ENCODE measurements around the gene NFKBIE. TPM values are rescaled to one million over a fixed set of nuclear protein-coding genes. Genes with fewer than 3 reads are reported as not detected.

The NFKBIE gene
- total and polyA plus RNA-seq, 9 of the 15 experiments (the other 6 are each of a cell fraction or from before 2014, with no cell fraction given) = 2.1 to 16.4 (median 11.7) TPM

DNA sequence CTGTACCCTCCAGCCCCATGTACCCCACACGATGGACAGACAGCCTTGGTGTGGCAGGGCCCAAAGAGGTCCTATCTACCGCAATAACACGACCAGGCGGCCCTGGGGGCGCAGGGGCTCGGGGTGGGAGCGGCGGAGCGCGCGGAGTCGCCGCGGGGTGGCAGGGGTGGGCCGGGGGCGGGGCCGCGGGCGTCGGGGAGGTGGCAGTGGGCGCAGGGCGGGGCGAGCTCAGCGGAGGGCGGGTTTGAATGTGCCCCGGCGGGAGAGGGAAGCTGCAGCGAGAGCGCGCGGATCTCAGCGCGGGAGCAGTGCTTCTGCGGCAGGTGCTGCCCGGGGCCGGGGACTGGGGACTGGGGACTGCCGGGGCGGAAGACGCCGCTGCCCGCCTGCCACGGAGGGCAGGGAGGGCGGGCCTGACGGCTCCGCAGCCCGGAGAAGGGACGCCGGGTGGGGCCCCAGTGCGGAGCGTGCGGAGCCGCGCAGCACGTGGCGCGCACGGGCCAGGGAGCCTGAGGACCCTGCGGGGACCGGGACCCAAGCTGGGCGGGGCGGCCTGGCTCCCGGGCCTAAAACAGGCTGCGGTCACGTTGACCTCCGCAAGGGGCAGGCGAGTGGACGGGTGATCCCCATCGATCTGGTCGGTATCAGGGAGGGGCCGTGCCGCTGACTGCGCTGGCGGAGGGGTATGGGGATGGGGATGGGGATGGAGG, 41.9 kb downstream of the NFKBIE start, which contains the start of gene SLC29A1 (continued):
- TF ChIP-seq HNRNPK (IDR thresholded peaks at IDR 0.05; ENCODE audit: low read depth, low read length, poor library complexity, severe bottlenecking) = no peak
- TF ChIP-seq, protein P1, sequence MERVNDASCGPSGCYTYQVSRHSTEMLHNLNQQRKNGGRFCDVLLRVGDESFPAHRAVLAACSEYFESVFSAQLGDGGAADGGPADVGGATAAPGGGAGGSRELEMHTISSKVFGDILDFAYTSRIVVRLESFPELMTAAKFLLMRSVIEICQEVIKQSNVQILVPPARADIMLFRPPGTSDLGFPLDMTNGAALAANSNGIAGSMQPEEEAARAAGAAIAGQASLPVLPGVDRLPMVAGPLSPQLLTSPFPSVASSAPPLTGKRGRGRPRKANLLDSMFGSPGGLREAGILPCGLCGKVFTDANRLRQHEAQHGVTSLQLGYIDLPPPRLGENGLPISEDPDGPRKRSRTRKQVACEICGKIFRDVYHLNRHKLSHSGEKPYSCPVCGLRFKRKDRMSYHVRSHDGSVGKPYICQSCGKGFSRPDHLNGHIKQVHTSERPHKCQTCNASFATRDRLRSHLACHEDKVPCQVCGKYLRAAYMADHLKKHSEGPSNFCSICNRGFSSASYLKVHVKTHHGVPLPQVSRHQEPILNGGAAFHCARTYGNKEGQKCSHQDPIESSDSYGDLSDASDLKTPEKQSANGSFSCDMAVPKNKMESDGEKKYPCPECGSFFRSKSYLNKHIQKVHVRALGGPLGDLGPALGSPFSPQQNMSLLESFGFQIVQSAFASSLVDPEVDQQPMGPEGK (CRISPR knock-in tag; IDR thresholded peaks at IDR 0.05; ENCODE audit: borderline replicate concordance) = no peak
- no peak for TF ChIP-seq HNRNPH1 (optimal IDR thresholded peaks at IDR 0.05; ENCODE audit: low read depth, low read length)
- no peak for TF ChIP-seq NFIC (IDR thresholded peaks at IDR 0.05)
- TF ChIP-seq ZBED1 (IDR thresholded peaks at IDR 0.05) = no peak
- no peak for TF ChIP-seq SLC30A9 (CRISPR knock-in tag; IDR thresholded peaks at IDR 0.05)
- peak; percentile 94 for TF ChIP-seq CXXC5 (CRISPR knock-in tag; IDR thresholded peaks at IDR 0.05)
- TF ChIP-seq ZNF707 (CRISPR knock-in tag; conservative IDR thresholded peaks at IDR 0.05) = no peak
- TF ChIP-seq PHB2 (IDR thresholded peaks at IDR 0.05; ENCODE audit: low read depth) = no peak
- TF ChIP-seq, protein P2, sequence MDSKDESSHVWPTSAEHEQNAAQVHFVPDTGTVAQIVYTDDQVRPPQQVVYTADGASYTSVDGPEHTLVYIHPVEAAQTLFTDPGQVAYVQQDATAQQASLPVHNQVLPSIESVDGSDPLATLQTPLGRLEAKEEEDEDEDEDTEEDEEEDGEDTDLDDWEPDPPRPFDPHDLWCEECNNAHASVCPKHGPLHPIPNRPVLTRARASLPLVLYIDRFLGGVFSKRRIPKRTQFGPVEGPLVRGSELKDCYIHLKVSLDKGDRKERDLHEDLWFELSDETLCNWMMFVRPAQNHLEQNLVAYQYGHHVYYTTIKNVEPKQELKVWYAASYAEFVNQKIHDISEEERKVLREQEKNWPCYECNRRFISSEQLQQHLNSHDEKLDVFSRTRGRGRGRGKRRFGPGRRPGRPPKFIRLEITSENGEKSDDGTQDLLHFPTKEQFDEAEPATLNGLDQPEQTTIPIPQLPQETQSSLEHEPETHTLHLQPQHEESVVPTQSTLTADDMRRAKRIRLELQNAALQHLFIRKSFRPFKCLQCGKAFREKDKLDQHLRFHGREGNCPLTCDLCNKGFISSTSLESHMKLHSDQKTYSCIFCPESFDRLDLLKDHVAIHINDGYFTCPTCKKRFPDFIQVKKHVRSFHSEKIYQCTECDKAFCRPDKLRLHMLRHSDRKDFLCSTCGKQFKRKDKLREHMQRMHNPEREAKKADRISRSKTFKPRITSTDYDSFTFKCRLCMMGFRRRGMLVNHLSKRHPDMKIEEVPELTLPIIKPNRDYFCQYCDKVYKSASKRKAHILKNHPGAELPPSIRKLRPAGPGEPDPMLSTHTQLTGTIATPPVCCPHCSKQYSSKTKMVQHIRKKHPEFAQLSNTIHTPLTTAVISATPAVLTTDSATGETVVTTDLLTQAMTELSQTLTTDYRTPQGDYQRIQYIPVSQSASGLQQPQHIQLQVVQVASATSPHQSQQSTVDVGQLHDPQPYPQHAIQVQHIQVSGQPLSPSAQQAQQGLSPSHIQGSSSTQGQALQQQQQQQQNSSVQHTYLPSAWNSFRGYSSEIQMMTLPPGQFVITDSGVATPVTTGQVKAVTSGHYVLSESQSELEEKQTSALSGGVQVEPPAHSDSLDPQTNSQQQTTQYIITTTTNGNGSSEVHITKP (IDR thresholded peaks at IDR 0.05; ENCODE audit: partially characterized antibody) = no peak
- no peak for TF ChIP-seq HDAC6 (IDR thresholded peaks at IDR 0.05; ENCODE audit: low read depth, low read length)
- TF ChIP-seq, protein P3, sequence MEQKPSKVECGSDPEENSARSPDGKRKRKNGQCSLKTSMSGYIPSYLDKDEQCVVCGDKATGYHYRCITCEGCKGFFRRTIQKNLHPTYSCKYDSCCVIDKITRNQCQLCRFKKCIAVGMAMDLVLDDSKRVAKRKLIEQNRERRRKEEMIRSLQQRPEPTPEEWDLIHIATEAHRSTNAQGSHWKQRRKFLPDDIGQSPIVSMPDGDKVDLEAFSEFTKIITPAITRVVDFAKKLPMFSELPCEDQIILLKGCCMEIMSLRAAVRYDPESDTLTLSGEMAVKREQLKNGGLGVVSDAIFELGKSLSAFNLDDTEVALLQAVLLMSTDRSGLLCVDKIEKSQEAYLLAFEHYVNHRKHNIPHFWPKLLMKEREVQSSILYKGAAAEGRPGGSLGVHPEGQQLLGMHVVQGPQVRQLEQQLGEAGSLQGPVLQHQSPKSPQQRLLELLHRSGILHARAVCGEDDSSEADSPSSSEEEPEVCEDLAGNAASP (IDR thresholded peaks at IDR 0.05) = no peak
- TF ChIP-seq, protein P4, sequence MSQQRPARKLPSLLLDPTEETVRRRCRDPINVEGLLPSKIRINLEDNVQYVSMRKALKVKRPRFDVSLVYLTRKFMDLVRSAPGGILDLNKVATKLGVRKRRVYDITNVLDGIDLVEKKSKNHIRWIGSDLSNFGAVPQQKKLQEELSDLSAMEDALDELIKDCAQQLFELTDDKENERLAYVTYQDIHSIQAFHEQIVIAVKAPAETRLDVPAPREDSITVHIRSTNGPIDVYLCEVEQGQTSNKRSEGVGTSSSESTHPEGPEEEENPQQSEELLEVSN (IDR thresholded peaks at IDR 0.05; ENCODE audit: borderline replicate concordance in 1 of 2, extremely low read depth in 1 of 2, insufficient read depth in 1 of 2, insufficient read length in 1 of 2, low read depth in 1 of 2, low read length in 1 of 2, poor library complexity in 1 of 2, severe bottlenecking in 1 of 2) = peak; percentile 90 to 96
- 0 out of 2 replicates have a peak, but pooled peaks have one; percentile 59 for TF ChIP-seq ZNF282 (CRISPR knock-in tag; IDR thresholded peaks at IDR 0.05)
- TF ChIP-seq LEF1 (IDR thresholded peaks at IDR 0.05) = no peak
- TF ChIP-seq ZNF507 (tag; conservative IDR thresholded peaks at IDR 0.05) = no peak
- no peak for TF ChIP-seq SETDB1 (IDR thresholded peaks at IDR 0.05; ENCODE audit: low read length)
- TF ChIP-seq MYNN (IDR thresholded peaks at IDR 0.05) = peak; percentile 41; the same call in 1 of the 2 replicates
- TF ChIP-seq MYNN (CRISPR knock-in tag; IDR thresholded peaks at IDR 0.05) = no peak
- TF ChIP-seq IRF2 (CRISPR knock-in tag; IDR thresholded peaks at IDR 0.05) = 0 out of 2 replicates have a peak, but pooled peaks have one; percentile 8
- peak; percentile 81 for TF ChIP-seq RBFOX2 (IDR thresholded peaks at IDR 0.05; ENCODE audit: low read depth, low read length)
- no peak for TF ChIP-seq CBX1 (IDR thresholded peaks at IDR 0.05; ENCODE audit: low read depth)
